Globus pallidus (tissue), 1 donor: ENCODE data around the gene VPS39.

Experiments
- DNase-seq: peaks from one replicate; pipeline ENCODE4 v3.0.0-alpha.2; 2015; ENCODE audit warnings: low spot score

Gene VPS39

DNA sequence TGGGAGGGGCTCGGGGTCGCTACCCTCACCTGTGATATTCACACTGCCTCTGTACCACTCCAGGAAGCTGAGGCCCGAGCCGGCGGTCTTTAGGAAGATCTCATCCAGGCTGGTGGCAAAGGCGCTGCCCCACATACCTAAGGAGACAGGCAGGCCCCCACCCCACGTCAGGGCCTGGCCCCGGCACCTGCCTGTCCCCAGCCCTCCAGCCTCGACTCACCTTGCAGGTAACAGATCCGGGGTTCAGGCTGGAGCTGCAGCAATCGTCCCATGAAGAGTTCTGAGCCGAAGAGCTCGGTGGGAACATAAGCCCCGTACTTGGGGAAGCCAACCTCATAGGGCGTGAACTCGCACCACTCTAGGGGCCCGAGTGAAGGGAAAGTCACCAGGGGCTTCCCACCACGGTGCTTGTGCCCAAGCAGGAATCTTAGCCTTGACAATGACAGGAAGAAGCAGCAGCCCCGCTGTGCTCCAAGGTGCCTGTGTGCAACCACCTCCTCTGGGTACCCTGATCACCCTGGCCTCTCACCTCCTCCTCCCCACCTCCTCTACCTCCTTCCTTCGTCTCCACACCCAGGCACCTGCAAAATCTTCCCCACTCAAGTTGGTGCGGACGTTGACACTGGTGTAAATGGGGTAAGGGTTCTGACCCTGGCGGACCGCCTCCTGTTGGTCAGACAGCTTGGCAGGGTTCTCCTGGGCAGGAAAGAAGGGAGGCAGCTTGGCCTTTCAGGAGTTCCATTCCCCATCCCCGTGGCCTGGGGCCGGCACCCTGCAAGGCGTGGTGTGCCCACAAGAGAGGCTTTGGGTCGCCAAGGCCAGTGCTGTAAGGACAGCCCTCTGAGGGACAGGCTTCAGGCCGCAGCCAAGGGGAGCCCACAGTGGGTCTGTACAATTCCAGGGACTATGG, 62.3 kb downstream of the VPS39 start:
- no peak for DNase-seq

DNA sequence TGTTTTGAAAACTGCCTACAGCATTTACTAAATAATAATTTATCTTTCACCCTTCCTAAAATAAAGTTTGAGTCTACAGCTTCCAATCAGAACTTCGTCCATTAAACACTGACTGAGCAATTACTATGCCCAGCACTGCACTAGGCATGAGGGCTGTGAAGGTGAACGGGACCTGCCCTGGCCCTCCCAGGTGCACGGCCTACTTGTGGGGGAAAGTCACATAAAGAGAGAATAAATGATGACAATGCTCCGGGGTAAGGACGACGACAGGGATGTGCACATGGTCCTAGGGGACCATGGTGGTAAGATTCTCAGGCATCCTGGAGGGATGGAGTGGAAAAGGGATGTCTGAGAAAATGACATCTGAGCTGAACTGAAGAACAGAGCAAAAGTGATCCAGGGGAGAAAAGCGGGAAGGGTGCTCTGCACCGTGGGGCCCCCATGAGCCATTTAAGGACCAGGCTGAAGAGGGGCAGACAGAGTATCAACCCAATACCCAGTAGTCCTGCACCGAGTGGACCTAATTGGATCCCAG, 63.2 kb downstream of the VPS39 start:
- no peak for DNase-seq

DNA sequence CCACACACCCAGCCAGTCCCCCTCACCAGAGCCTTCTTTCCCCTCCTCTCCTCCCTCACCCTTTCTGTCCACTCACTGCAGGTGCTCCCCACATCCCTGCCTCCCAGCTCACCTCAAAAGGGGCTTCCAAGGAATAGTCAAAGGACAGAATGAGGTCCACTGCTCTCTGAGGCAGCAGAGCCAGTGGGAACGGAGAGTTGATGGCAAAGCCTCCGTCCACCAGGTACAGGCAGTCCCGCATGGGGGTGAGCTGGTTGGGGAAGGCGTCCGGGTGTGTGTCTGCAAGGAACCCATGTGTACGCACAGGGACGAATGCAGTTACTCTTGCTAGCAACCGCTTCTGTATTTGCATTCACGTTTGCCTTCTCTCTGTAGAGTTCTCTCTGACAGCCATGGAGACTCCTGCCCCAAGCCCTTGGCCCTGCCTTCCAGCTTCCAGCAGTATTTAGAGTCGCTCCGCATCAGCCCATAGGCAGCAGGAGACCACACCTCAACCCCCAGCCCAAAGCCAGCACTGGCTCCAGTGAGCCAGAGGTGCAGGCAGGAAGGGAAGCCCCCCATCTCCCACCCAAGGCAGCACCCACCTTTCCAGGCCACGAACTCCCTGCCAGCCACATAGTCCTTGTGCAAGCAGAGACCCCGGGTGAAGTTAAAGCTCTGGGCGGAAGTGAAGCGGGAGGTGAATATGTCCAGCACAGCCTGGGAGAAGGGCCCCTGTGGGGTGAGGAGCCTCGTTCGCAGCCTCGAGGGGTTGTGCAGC, 64.1 kb downstream of the VPS39 start:
- no peak for DNase-seq

DNA sequence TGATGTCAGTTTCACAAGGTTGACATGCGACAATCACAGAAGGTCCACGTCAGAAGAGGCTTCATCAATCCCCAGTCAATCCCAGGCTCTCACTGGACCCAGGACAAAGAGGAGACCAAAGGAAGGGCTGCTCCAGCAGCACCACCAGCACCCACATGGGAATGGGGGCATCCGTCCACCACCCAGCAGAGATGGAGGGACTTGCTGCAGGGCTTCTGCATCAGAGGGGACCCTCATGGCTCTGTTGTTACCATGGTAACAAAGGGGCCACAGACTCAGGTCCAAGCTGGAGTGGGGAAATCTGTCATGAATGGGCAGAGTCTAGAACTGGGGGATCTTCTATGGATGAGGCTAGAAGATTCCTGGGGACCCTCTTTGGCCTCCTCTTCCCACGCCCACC, 64.7 kb downstream of the VPS39 start:
- no peak for DNase-seq

DNA sequence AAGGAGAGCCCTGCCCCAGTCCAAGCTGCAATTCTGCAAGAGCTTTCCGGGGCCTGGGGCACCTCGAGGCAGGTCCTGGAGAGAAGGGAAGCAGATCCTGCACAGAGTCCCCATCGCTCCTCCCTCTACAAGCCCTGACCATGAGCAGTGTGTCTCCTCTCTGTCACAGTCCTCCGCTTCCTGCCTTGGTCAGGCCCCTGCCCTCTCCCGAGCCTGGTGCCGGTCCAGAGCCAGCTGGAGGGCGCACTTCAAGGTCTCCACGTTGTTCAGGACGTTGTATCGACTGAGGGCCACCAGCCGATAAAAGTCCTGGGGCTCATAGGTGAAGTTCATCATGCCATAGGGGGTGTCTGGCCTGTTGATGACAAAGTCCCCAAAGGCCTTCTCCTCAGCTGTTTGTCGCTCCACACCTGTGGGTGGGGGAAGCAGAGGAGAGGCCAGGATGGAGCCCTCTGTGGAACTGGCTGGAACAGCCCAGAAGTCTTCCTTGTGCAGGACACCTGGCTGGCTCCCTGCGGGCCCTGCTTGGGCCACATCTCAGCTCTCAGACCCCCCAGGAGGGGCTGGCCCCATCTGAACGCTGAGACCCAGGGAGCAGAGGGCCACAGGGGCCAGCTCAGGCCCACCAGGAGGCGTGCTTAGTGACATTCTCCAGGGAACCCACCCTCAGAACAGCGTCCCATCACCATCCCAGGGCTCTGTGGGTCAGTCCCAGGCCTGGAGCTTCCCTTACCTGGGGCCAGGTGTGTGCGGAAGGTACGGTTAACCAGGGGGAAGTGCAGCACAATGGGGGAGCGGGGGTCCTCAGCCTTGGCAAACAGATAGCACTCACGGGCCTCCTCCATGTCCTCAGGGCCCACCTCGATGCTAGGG, 66.1 kb downstream of the VPS39 start:
- no peak for DNase-seq

DNA sequence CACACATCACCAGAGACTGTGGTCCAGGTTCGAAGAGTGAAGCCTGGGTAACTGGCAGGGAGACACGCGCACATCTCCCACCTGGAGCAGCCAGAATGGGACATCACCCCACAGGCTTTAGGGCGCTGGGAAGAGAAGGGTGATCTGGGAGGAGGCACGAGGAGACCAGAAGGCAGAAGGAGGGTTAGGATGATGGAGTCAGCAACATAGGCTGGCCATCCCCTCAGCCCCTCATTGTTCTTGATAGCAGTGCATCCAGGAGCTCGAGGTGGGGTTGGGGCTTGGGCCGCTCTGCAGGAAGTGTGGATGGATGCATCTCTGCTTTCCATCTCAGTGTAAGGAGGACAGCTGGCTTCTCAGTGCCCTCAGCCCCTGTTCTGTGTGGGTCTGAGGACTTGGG, 66.9 kb downstream of the VPS39 start:
- no peak for DNase-seq

DNA sequence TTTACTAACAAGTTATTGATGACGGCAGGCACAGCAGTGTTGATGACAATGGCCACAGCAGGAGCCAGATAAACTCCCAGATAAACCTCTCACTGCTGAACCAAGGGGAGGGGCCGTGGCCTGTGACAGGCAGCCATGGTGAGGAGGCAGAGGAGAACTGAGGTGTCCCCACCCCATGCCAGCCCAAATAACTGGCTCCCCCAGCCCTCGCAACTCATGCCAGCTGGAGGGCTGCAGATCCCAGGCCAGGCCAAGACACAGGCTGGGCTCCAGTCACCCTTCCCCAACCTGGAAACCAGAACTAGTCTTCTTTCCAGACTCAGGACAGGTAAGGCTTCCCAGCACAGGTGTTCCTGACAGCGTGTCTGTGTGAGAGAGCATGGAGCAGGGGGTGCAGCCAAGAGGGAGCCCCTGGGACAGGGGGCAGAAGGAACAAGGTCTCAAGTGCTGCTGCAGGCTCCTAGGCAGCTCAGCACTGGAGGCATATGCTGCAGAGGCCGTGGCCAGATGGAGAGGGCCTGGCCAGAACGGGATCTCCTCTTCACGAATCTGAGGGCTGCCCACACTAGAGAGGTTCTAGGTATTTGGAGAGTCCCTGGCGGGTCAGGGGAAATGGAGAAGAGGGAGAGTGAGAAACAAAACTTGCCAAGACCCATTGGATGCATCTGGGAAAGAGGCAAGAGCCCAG, 67.6 kb downstream of the VPS39 start:
- DNase-seq: no peak

DNA sequence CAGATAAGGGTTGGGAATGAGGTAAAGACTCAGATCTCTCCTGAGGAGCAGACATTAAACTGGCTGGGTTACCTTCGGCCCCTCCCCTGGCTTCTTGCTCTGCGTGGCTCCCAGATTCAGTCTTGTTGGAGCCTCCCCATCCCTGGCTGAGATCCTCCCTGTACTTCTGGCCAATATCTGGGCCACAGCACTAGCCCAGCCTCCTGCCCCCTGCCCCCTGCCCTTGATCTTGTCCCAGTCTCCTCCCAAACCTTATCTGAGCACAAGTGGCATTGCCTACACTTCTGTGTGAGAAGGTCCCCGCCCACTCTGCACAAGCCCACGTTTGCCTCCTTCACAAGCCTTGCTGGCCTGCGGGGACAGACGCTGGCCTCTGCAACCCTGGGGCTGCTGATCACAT, 68.5 kb downstream of the VPS39 start:
- no peak for DNase-seq

DNA sequence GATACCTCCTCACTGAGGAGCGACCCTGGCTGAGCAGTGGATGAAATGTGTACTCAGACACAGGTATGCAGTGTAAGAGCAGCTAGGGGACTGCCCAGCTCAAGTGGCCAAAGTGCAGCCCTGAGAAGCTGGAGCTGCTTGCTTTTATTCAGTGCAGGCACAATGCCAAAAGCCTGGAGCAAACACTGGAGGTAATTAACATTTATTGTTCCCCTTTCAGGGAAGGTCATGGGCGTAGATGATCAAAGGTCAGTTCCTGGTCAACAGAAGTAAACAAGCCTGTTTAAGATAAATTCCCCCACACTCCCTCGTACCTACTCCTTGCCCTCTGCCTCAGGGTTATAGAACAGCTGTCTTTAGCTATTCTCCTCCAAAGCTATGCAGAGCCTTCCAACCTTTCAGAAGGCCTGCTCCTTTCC, 69.1 kb downstream of the VPS39 start:
- DNase-seq: no peak

DNA sequence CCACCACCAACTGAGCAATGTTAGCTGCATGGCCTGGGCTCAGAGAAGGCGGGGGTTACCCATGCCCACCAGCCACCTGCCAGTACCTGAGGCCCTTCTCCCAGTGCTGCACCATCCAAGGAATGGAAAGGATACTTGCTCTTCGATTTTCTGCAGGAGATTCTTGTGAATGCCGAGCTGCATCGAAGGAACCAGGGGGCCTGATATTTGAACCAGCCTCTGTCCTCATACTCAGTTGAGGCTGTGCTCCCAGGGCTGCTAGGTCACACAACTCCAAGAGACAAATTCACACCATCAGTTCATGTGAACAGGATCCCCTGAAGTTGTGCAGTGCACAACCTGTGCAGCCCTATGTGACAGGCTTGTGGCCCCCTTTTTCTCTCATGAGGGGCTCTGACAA, 69.7 kb downstream of the VPS39 start:
- DNase-seq: no peak

DNA sequence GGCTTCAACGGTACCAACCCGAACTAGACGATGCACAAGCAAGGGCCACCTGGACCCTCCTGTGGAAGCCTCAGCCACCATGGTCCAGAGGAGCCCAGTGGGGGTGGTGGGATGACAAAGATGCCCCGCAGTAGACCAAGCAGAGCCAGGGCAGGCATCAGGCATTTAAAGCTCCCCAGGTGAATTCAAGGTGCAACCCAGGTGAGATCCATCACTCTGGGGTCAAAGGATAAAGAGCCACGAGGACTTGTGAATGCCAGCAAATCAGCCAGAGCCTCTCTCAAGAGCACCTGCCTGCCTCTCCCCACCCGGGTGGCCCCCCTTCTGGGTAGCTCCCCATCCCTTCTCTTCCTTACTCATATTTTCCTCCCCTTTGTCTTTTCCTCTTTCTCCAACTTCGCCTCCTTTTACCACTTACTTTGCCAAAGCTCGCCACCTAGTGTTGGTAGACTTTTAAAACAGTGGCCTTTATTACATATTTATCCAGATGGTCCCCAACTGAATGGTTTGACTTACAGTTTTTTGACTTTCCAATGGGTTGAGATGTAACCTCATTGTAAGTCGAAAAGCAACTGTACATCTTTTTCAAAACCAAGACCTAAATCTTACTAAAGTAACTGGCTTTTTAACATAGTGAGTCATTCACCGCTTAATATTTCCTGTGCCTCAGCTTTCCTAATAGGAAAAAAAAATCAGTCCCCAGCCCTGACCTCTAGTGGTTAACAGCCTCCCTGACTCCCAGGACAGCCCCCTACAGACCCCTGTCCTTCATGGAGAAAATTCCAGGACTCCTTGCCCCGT, 70.4 kb downstream of the VPS39 start:
- DNase-seq: peak; percentile 47

DNA sequence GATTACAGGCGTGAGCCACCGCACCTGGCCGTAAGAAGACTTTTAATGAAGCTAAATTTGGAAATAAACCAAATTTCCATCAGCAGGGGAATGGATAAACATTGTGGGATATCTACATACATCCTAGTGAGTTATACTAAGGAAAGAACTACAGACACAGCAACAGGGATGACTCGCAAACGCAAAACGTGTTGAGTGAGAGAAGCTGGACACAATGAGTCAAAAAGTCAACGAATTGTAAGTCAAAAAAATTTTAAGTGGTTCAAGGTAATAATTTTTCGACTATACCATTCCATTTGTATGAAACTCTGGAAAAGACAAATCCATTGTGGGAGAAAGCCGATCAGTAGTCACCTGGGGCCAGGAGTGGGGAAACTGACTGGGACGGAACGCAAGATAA, 71.6 kb downstream of the VPS39 start:
- no peak for DNase-seq

DNA sequence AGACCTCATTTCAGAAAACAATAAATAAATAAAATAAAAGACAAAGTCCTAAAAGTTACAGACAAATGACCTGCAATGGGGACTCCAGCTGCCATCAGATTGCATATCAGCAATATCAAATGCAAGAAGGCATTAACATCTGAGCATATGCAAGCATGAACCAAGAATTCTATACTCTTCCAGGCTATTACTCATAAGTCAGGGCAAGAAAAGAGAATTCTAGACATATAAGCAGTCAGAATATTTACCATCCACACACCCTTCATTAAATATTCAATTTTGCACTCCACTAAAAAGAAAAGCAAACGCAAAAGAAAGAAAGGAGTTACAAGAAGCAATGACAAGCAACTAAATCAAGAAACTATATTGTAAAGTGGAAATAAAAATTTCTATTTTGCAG, 72.8 kb downstream of the VPS39 start:
- DNase-seq: no peak

DNA sequence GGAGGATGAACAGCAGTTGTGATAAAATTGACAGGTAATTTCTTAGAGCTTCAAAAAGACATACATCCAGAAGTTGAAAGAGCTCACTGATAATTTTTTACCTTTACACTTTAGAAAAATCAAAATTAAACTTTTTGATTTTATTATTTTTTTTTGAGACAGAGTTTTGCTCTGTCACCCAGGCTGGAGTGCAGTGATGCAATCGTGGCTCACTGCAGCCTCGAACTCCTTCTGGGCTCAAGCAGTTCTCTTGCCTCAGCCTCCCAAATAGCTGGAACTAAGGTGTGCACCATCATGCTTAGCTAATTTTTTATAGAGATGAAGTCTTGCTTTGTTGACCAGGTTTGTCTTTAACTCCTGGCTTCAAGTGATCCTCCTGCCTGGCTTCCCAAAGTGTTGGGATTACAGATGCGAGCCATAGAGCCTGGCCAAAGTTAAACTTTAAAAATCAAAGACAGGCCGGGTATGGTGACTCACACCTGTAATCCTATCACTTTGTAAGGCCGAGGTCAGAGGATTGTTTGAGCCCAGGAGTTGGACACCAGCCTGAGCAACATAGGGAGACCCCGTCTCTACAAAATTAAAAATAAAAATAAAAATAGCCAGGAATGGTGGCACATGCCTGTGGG, 73.4 kb downstream of the VPS39 start:
- DNase-seq: no peak

DNA sequence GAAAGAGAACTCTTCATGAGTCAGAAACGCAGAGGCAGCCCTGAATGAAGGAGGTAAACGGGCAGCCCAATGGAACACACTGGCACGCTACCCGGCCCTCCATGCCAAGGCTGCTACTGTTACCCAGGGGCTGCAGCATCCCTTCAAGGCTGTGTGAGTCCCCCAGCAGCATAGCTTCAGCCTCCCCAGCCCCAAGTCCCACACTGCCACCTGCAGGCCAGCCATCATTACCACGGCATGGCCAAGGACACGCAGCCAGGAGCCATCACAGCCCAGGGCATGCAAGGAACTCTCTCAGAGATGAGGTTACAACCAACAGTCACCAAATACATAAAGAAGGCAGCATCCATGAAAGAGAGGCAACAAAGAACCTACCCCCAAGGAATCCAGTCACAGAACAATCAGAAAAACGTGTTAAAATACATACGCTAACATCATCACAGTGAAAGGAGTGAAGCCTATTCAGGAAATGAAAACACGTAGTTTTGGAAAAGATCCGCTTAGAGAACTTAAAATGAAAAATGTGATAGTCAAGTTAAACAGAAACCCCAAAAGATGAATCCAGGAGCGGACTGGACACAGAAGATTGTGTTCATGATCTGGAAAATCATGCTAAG, 74.1 kb downstream of the VPS39 start:
- no peak for DNase-seq

DNA sequence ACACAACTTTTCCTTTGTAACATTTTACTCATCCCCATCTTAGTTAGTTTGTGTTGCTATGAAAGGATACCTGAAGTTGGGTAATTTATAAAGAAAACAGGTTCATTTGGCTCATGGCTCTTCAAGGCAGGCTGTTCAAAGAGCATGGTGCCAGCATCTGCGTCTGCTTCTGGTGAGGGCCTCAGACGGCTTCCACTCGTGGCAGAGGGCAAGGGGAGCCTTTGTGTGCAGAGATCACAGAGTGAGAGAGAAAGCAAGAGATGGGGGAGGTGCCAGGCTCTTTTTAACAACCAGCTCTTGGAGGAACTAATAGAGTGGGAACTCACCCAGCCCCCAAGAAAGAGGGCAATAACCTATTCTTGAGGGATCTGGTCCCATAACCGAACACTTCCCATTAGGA, 74.7 kb downstream of the VPS39 start:
- DNase-seq: no peak

DNA sequence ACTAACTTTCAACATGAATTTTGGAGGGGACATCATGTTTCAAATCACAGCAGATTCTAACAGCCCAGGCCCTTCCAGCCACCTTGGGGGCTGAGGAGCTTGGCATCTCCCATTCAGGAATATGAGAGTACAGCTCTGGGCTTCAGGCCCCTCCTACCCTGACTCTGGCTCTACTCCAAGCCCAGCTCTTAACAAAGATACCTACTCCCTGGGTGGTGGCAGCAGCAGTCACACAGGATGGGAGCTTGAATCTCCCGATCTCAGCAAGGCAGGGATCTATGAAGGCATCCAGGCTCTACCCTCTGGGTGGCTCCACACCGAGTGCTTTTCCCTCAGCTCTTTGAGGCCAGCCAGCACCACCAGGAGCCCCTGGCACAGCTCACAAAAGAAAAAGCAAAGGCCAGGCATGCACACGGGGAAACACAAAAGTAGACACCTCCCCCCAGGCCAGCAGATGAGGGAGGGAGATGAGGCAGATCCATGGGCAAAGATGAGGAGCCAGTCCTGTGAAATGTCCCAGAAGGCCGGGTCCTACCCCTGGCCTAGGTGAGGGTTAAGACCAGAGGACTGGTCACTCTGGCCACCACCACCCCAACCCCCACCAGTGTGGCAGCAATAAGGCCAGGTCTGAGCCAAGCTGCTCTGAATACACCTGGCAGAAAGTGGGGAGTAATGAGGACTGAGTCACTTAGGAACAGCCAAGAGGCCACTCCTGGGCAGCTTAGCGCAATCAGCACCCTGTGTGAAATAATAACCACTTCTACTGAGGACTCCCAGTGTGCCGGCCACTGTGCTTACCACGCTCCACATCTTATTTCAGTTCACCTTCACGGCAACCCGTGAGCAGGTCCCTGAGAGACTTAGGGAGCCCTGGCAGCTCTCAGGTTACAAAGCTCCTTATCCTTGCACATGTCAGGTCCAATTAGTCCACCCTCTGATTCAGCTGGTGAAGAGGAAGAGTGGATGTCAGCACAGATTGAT, 76.0 kb downstream of the VPS39 start:
- DNase-seq: no peak

DNA sequence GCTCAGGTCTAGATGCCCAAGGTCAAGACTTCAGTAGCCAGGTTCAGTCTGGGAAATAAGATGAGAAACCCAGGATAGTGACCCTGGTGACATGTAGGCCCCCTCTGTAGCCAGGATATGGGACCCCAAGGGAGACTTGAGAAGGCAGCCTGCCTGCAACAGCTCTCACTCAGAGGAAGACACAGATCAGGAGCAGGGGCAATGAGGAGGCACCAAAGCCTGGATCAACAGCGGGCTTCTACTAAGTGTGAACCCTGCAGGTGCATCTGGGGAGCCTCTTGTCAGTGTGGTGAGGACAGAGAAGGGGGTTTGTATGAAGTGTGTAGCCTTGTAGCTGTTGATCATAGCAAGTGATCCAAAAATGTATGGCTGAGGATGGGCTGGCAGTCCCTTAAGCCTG, 77.1 kb downstream of the VPS39 start:
- DNase-seq: no peak
